Inflammatory macrophage (primary cell): Measurements from ENCODE around the gene FKBP11.

ENCODE experiments used
- DNase-seq, 2 donors: peaks; one replicate each; pipeline ENCODE4 v3.0.0-alpha.2; 2020 to 2022
- total RNA-seq, 18 experiments: gene quantifications; one replicate each; lab custom pipeline; 2026; ENCODE audit warnings: mixed read lengths in 6 of 18, inconsistent platforms in 2 of 18; lab: John Stamatoyannopoulos, UW

FKBP11 gene
- total RNA-seq = 1.0 to 6.0 (median 2.8) reads per million in 18 experiments

GRCh38 chr12:48925304-48926011, at the start of gene FKBP11:
Gene FKBP11 (minus strand): TSS chr12:48925492. CDS start chr12:48925428, 64 bp downstream.
- no peak for DNase-seq

- DNase-seq = peak; percentile 25 to 48
These were observed 48.8 kb upstream of the FKBP11 start for GRCh38 chr12:48973941-48974673.

- DNase-seq = peak; percentile 55 to 68
These were observed 48.2 kb upstream of the FKBP11 start for GRCh38 chr12:48973531-48973930.

GRCh38 chr12:48972952-48973483, 47.7 kb upstream of the FKBP11 start:
- no peak for DNase-seq

GRCh38 chr12:48972213-48972951, 47.1 kb upstream of the FKBP11 start:
- DNase-seq = peak in 1 of 2 donors; percentile 24

GRCh38 chr12:48970702-48971334, 45.5 kb upstream of the FKBP11 start:
- DNase-seq = no peak

- no peak for DNase-seq
These were observed 44.8 kb upstream of the FKBP11 start for GRCh38 chr12:48969833-48970701.

- no peak for DNase-seq
These were observed 44.0 kb upstream of the FKBP11 start for GRCh38 chr12:48969160-48969771.

- no peak for DNase-seq
These were observed 43.2 kb upstream of the FKBP11 start for GRCh38 chr12:48968467-48968866.

- DNase-seq = no peak
These were observed 42.7 kb upstream of the FKBP11 start for GRCh38 chr12:48967991-48968390.

- peak; percentile 36 to 57 for DNase-seq
These were observed 41.0 kb upstream of the FKBP11 start for GRCh38 chr12:48966177-48966895.

GRCh38 chr12:48965298-48965838, 40.1 kb upstream of the FKBP11 start:
- no peak for DNase-seq

- DNase-seq = no peak
These were observed 36.5 kb upstream of the FKBP11 start for GRCh38 chr12:48961801-48962200.

GRCh38 chr12:48961331-48961730, 36.0 kb upstream of the FKBP11 start:
- no peak for DNase-seq

- DNase-seq = no peak
These were observed 35.5 kb upstream of the FKBP11 start for GRCh38 chr12:48960834-48961233.

GRCh38 chr12:48958049-48958388, 32.7 kb upstream of the FKBP11 start:
- DNase-seq = no peak

GRCh38 chr12:48957141-48958048, 32.1 kb upstream of the FKBP11 start, which contains the start of gene ARF3:
Gene ARF3 (minus strand): TSS chr12:48957487. CDS start chr12:48941095, 16,392 bp downstream.
- DNase-seq = peak; percentile 89 to 95

GRCh38 chr12:48956279-48957140, 31.2 kb upstream of the FKBP11 start:
- peak; percentile 87 to 90 for DNase-seq
